ENCODE results near the gene STXBP1.

DNA sequence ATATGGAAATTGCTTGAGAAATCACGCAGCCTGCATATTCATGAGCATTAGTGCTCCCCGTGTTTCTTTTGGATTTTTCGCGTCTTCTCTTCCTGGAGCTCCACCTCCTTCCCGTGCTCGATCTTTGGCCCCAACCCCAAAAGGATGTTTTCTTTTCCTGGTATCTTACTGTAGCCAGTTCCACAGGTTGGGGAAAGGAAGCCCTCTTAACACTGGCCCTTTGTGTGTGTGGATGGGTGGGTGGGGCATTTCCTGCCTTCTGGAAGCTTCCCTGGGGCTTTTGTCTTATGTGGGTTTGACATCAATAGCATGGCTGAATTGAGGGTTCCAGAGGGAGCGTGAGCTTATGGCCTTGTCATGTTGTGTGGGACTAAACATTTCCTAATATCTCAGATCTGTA lies 21.9 kb downstream of the STXBP1 start:
- TF ChIP-seq, protein P1, sequence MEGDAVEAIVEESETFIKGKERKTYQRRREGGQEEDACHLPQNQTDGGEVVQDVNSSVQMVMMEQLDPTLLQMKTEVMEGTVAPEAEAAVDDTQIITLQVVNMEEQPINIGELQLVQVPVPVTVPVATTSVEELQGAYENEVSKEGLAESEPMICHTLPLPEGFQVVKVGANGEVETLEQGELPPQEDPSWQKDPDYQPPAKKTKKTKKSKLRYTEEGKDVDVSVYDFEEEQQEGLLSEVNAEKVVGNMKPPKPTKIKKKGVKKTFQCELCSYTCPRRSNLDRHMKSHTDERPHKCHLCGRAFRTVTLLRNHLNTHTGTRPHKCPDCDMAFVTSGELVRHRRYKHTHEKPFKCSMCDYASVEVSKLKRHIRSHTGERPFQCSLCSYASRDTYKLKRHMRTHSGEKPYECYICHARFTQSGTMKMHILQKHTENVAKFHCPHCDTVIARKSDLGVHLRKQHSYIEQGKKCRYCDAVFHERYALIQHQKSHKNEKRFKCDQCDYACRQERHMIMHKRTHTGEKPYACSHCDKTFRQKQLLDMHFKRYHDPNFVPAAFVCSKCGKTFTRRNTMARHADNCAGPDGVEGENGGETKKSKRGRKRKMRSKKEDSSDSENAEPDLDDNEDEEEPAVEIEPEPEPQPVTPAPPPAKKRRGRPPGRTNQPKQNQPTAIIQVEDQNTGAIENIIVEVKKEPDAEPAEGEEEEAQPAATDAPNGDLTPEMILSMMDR (IDR thresholded peaks at IDR 0.05): no peak
- TF ChIP-seq POLR2A (IDR thresholded peaks at IDR 0.05): no peak

All from stomach (tissue), 4 donors.